Mesenchymal stem cell (in vitro differentiated cells and primary cell): ENCODE results near the gene URI1.
A peak's percentile ranks its signal among the peaks of the same experiment; 100 is the strongest.
"Not testable (repeated sequence)": the region's sequence is repeated elsewhere in the genome, so short reads cannot be mapped to it uniquely, and the experiment has no call there.

Experiments used
- DNase-seq: peaks from one replicate; pipeline ENCODE4 v3.0.0-alpha.2; 2013
- H2AFZ ChIP-seq: one replicate; pipeline ENCODE4 v1.6.1; 2013; ENCODE audit warnings: low read depth, mild to moderate bottlenecking, control low read depth, inconsistent platforms, low read length, moderate library complexity
- H2AK5ac ChIP-seq: 2 replicates; pipeline ENCODE4 v1.6.1; 2013; ENCODE audit warnings: low read length, moderate library complexity, mild to moderate bottlenecking, inconsistent platforms; ENCODE audit not compliant: severe bottlenecking
- H2BK120ac ChIP-seq: one replicate; pipeline ENCODE4 v1.6.1; 2013; ENCODE audit warnings: low read depth, mild to moderate bottlenecking, inconsistent platforms, low read length, moderate library complexity
- H2BK12ac ChIP-seq, 2 experiments: one replicate each; pipeline ENCODE4 v1.6.1; 2013; ENCODE audit warnings: inconsistent platforms in 2 of 2, low read length in 2 of 2, mild to moderate bottlenecking in 2 of 2, moderate library complexity in 2 of 2, control low read depth in 1 of 2
- H2BK15ac ChIP-seq: one replicate; pipeline ENCODE4 v1.6.1; 2013; ENCODE audit warnings: mild to moderate bottlenecking, low read depth, inconsistent platforms; ENCODE audit not compliant: poor library complexity, severe bottlenecking
- H2BK5ac ChIP-seq: 2 replicates; pipeline ENCODE4 v1.6.1; 2013; ENCODE audit warnings: low read depth, mild to moderate bottlenecking, low read length, control low read depth, inconsistent platforms; ENCODE audit not compliant: poor library complexity, severe bottlenecking
- H3K14ac ChIP-seq, 2 experiments: one replicate each; pipeline ENCODE4 v1.6.1; 2013; ENCODE audit warnings: inconsistent platforms in 2 of 2, low read length in 2 of 2, control low read depth in 1 of 2, mild to moderate bottlenecking in 1 of 2, moderate library complexity in 1 of 2
- H3K18ac ChIP-seq, 2 experiments: one replicate each; pipeline ENCODE4 v1.6.1; 2013; ENCODE audit warnings: inconsistent platforms in 2 of 2, low read length in 2 of 2, control low read depth in 1 of 2, low read depth in 1 of 2, mild to moderate bottlenecking in 1 of 2
- H3K23ac ChIP-seq, 2 experiments: one replicate each; pipeline ENCODE4 v1.6.1; 2013; ENCODE audit warnings: inconsistent platforms in 2 of 2, low read length in 2 of 2, mild to moderate bottlenecking in 2 of 2, moderate library complexity in 2 of 2, control low read depth in 1 of 2
- H3K27ac ChIP-seq: 2 replicates; pipeline ENCODE4 v1.5.1; 2013; ENCODE audit warnings: mild to moderate bottlenecking, moderate library complexity, low read length, control low read depth, inconsistent platforms; ENCODE audit not compliant: poor library complexity, severe bottlenecking
- H3K27me3 ChIP-seq, 2 experiments: 2 replicates each; pipeline versions ENCODE4 v1.6.1 to v1.7.0; 2013; ENCODE audit warnings: low read length in 2 of 2, mild to moderate bottlenecking in 2 of 2, moderate library complexity in 2 of 2, control low read depth in 1 of 2, inconsistent platforms in 1 of 2; ENCODE audit not compliant: control insufficient read depth in 1 of 2, insufficient read depth in 1 of 2
- H3K36me3 ChIP-seq, 2 experiments: 2 replicates each; pipeline versions ENCODE4 v1.6.1 to v1.7.0; 2013; ENCODE audit warnings: low read length in 2 of 2, control low read depth in 1 of 2, inconsistent platforms in 1 of 2, low read depth in 1 of 2, mild to moderate bottlenecking in 1 of 2; ENCODE audit not compliant: insufficient read depth in 2 of 2, control insufficient read depth in 1 of 2
- H3K4ac ChIP-seq, 2 experiments: one replicate each; pipeline ENCODE4 v1.6.1; 2013; ENCODE audit warnings: inconsistent platforms in 2 of 2, low read length in 2 of 2, mild to moderate bottlenecking in 2 of 2, moderate library complexity in 2 of 2, control low read depth in 1 of 2, low read depth in 1 of 2
- H3K4me1 ChIP-seq: 2 replicates; pipeline ENCODE4 v1.6.1; 2013; ENCODE audit warnings: low read depth, low read length, control low read depth; ENCODE audit not compliant: control insufficient read depth, insufficient read depth
- H3K4me2 ChIP-seq: 2 replicates; pipeline ENCODE4 v1.6.1; 2013; ENCODE audit warnings: low read length, mild to moderate bottlenecking, inconsistent platforms; ENCODE audit not compliant: poor library complexity, severe bottlenecking
- H3K4me3 ChIP-seq, 2 experiments: 2 replicates each; pipeline versions ENCODE4 v1.5.1 to v1.7.0; 2013; ENCODE audit warnings: low read length in 2 of 2, mild to moderate bottlenecking in 2 of 2, control low read depth in 1 of 2, low read depth in 1 of 2; ENCODE audit not compliant: insufficient read depth in 1 of 2
- H3K79me1 ChIP-seq: replicated peaks from 2 replicates; pipeline ENCODE4 v1.6.1; 2013; ENCODE audit warnings: mild to moderate bottlenecking, control low read depth, low read length, inconsistent platforms; ENCODE audit not compliant: poor library complexity, severe bottlenecking
- H3K9ac ChIP-seq: 2 replicates; pipeline ENCODE4 v1.7.0; 2013; ENCODE audit warnings: mild to moderate bottlenecking, low read length, moderate library complexity
- H3K9me3 ChIP-seq: 2 replicates; pipeline ENCODE4 v1.7.0; 2013; ENCODE audit warnings: mild to moderate bottlenecking, low read length; ENCODE audit not compliant: control insufficient read depth
- H4K8ac ChIP-seq: one replicate; pipeline ENCODE4 v1.6.1; 2013; ENCODE audit warnings: inconsistent platforms, mild to moderate bottlenecking, low read length, moderate library complexity
- H4K91ac ChIP-seq: one replicate; pipeline ENCODE4 v1.6.1; 2013; ENCODE audit warnings: mild to moderate bottlenecking, low read length, inconsistent platforms
- WGBS: methylation state at CpG from one replicate; pipeline ENCODE4 v1.1.7; 2013; ENCODE audit warnings: mixed read lengths; 5-methylcytosine and 5-hydroxymethylcytosine counted together

The URI1 gene

DNA sequence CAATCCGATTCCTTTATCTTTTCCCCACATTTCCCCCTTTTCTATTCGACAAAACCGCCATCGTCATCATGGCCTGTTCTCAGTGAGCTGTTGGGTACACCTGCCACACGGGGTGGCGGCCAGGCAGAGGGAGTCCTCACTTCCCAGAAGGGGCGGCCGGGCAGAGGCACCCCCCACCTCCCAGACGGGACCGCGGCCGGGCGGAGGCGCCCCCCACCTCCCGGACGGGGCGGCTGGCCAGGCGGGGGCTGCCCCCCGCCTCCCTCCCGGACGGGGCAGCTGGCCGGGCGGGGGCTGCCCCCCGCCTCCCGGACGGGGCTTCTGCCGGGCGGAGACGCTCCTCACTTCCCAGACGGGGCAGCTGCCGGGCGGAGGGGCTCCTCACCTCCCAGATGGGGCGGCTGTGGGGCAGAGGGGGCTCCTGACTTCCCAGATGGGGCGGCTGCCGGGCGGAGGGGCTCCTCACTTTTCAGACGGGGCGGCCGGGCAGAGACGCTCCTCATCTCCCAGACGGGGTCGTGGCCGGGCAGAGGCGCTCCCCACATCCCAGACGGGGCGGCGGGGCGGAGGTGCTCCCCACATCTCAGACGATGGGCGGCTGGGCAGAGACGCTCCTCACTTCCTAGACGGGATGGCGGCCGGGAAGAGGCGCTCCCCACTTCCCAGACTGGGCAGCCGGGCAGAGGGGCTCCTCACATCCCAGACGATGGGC lies 6.9 kb downstream of the URI1 start:
- WGBS: 94% methylated on average over 24 of the region's 57 CpGs
- not testable (repeated sequence) for H3K36me3 ChIP-seq, H3K18ac ChIP-seq

GRCh38 chr19:29952177-29952576 lies 10.1 kb downstream of the URI1 start:
- H3K79me1 ChIP-seq: peaks cover 2% of the 10 kb centered on the region
- H2BK120ac ChIP-seq: no peak overlapping the region
- H2BK12ac ChIP-seq: no peak overlapping the region
- H3K27me3 ChIP-seq: no peaks in the 10 kb centered on the region
- H2AK5ac ChIP-seq: no peak overlapping the region
- no peak overlapping the region for H4K91ac ChIP-seq
- H3K4me2 ChIP-seq: no peak overlapping the region
- peaks cover 0 to 6% of the 10 kb centered on the region in 2 experiments for H3K36me3 ChIP-seq
- no peak overlapping the region for H3K14ac ChIP-seq
- no peak overlapping the region for H3K4ac ChIP-seq
- H2AFZ ChIP-seq: no peak overlapping the region
- H3K18ac ChIP-seq: no peak overlapping the region
- no peak overlapping the region for H3K4me3 ChIP-seq
- DNase-seq: no peak
- no peak overlapping the region for H3K27ac ChIP-seq
- no peak overlapping the region for H3K23ac ChIP-seq
- no peak overlapping the region for H2BK5ac ChIP-seq
- no peak overlapping the region for H2BK15ac ChIP-seq
- peaks cover 3% of the 10 kb centered on the region for H3K4me1 ChIP-seq
- 100% methylated on average over 1 of the region's 1 CpG for WGBS
- no peak overlapping the region for H3K9ac ChIP-seq
- no peaks in the 10 kb centered on the region for H3K9me3 ChIP-seq
- H4K8ac ChIP-seq: no peak overlapping the region

More for the DNA sequence above, 6.9 kb downstream of the URI1 start:
- H3K9me3 ChIP-seq, H2BK5ac ChIP-seq, H3K14ac ChIP-seq, H2BK15ac ChIP-seq, H3K4me3 ChIP-seq, H3K4me1 ChIP-seq, H3K27me3 ChIP-seq, H2AK5ac ChIP-seq, H3K4ac ChIP-seq, H3K9ac ChIP-seq, H4K91ac ChIP-seq, H4K8ac ChIP-seq, DNase-seq, H3K79me1 ChIP-seq, H2AFZ ChIP-seq, H2BK120ac ChIP-seq, H3K23ac ChIP-seq, H2BK12ac ChIP-seq: not testable (repeated sequence)
- peak overlapping the region; percentile 52 for H3K4me2 ChIP-seq
- peak overlapping the region; percentile 53 for H3K27ac ChIP-seq

- Histone ChIP-seq H3K4ac (no peak overlapping the region), H3K9ac (no peak overlapping the region)
These were observed 10.6 kb downstream of the URI1 start for GRCh38 chr19:29952646-29953045.

DNA sequence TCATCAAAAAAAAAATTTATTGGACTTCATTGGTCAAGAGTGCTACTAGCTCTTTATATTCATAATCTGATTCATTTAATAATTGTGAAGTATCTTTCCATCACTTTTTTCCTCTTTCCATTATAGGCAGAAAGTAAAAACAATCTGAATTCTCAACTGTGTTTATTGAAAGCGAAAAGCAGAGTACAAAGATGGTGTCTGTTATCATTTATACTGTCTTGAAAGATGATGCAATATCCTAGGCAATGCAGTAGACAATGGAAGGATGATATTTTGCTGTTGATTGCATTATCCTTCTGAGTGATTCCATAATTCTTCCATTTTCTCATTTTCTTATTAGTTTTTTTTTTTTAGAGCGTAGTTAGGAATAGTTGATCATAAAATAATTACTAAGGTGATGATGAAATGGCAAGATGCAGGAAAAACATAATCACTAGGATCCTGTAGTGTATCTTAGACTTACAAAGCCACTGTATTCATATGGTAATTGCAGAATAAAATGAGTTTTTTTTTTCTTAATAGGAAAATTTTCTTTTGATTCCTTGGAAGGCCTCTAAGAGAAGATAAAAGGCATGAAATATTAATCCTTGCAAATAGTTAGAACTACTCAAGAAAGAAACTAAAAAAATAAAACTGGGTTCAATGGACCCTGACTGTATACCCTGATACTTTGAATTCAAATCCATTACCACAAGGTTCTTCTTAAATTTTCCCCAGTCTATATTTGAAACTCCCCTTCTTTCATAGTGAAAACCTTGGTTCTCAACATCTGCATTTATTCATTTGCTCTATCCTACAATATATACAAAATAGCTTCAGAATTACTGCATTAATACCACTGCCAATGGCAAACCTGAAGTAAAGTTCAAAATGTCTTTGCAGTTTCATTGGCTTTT lies 11.6 kb downstream of the URI1 start:
- no peaks in the 10 kb centered on the region for H3K27me3 ChIP-seq
- no peak overlapping the region for H4K8ac ChIP-seq
- no peak for DNase-seq
- H3K79me1 ChIP-seq: peaks cover 2% of the 10 kb centered on the region
- H3K4me3 ChIP-seq: no peak overlapping the region
- H3K23ac ChIP-seq: no peak overlapping the region
- H3K4me2 ChIP-seq: no peak overlapping the region
- H3K9ac ChIP-seq: no peak overlapping the region
- peaks cover 2% of the 10 kb centered on the region for H3K4me1 ChIP-seq
- no peak overlapping the region for H2AK5ac ChIP-seq
- H2BK5ac ChIP-seq: no peak overlapping the region
- H2BK120ac ChIP-seq: no peak overlapping the region
- H3K9me3 ChIP-seq: no peaks in the 10 kb centered on the region
- no peak overlapping the region for H2BK12ac ChIP-seq
- no peak overlapping the region for H4K91ac ChIP-seq
- no peak overlapping the region for H2BK15ac ChIP-seq
- WGBS: 100% methylated on average over 1 of the region's 2 CpGs
- no peak overlapping the region for H3K27ac ChIP-seq
- no peak overlapping the region for H3K4ac ChIP-seq
- no peak overlapping the region for H3K14ac ChIP-seq
- H3K36me3 ChIP-seq: peaks cover 0 to 6% of the 10 kb centered on the region in 2 experiments
- H3K18ac ChIP-seq: no peak overlapping the region
- no peak overlapping the region for H2AFZ ChIP-seq

More at GRCh38 chr19:29952646-29953045, 10.6 kb downstream of the URI1 start:
- no peaks in the 10 kb centered on the region for H3K27me3 ChIP-seq
- no peak overlapping the region for H3K27ac ChIP-seq
- H4K8ac ChIP-seq: no peak overlapping the region
- H2BK5ac ChIP-seq: no peak overlapping the region
- no peak overlapping the region for H2BK120ac ChIP-seq
- no peak overlapping the region for H4K91ac ChIP-seq
- H3K36me3 ChIP-seq: peaks cover 0 to 6% of the 10 kb centered on the region in 2 experiments
- H3K14ac ChIP-seq: no peak overlapping the region
- H3K4me1 ChIP-seq: peaks cover 3% of the 10 kb centered on the region
- no peak overlapping the region for H2BK12ac ChIP-seq
- H3K4me2 ChIP-seq: no peak overlapping the region
- no peak overlapping the region for H3K23ac ChIP-seq
- peaks cover 2% of the 10 kb centered on the region for H3K79me1 ChIP-seq
- H2BK15ac ChIP-seq: no peak overlapping the region
- no peak overlapping the region for H2AK5ac ChIP-seq
- no peak overlapping the region for H2AFZ ChIP-seq
- no peak overlapping the region for H3K18ac ChIP-seq
- no peak for DNase-seq
- no peaks in the 10 kb centered on the region for H3K9me3 ChIP-seq
- 67% methylated on average over 3 of the region's 4 CpGs for WGBS
- H3K4me3 ChIP-seq: no peak overlapping the region
